CD4-positive, alpha-beta memory T cell (primary cell): Measurements from ENCODE around the gene DNAJB1. TPM values are rescaled to one million over a fixed set of nuclear protein-coding genes. Genes with fewer than 3 reads are reported as not detected.
A peak's percentile ranks its signal among the peaks of the same experiment; 100 is the strongest.
"Not testable (repeated sequence)": the region's sequence is repeated elsewhere in the genome, so short reads cannot be mapped to it uniquely, and the experiment has no call there.

ENCODE experiments used
- CTCF ChIA-PET: fragments of 350-600 bp; sonication (Branson Sonifier 250); formaldehyde crosslinking; loops from one replicate; lab custom pipeline; 2021; ENCODE audit warnings: inconsistent platforms; ENCODE audit not compliant: partially characterized antibody; lab: Charles Lee
- POLR2A ChIA-PET: fragments of 350-600 bp; sonication (Branson Sonifier 250); formaldehyde crosslinking; loops from one replicate; lab custom pipeline; 2021; ENCODE audit not compliant: partially characterized antibody; lab: Charles Lee
- DNase-seq, 5 donors: peaks; one replicate each; pipeline versions ENCODE4 v3.0.0 to v3.0.0-alpha.2; 2020 to 2022; ENCODE audit warnings: mixed read lengths in 1 of 5
- H3K27ac ChIP-seq: one replicate; pipeline ENCODE4 v1.7.0; 2013; ENCODE audit warnings: low read depth, low read length
- H3K27me3 ChIP-seq: 2 replicates; pipeline ENCODE4 v1.7.0; 2013; ENCODE audit warnings: mild to moderate bottlenecking, low read length, moderate library complexity; ENCODE audit not compliant: insufficient read depth
- H3K36me3 ChIP-seq: 2 replicates; pipeline ENCODE4 v1.7.0; 2013; ENCODE audit warnings: mild to moderate bottlenecking, low read length, moderate library complexity; ENCODE audit not compliant: insufficient read depth
- H3K4me1 ChIP-seq: 2 replicates; pipeline ENCODE4 v1.7.0; 2013; ENCODE audit warnings: mild to moderate bottlenecking, low read length, moderate library complexity; ENCODE audit not compliant: insufficient read depth
- H3K4me3 ChIP-seq, 2 donors: one replicate each; pipeline ENCODE4 v1.7.0; 2013; ENCODE audit warnings: low read length in 2 of 2, mild to moderate bottlenecking in 1 of 2
- H3K9me3 ChIP-seq, 2 donors: one replicate each; pipeline ENCODE4 v1.7.0; 2013; ENCODE audit warnings: low read length in 2 of 2, control low read depth in 1 of 2; ENCODE audit not compliant: control insufficient read depth in 1 of 2
- H3K27ac Mint-ChIP-seq, 7 donors: one replicate each; pipeline ENCODE4 v1.8.0; 2020 to 2021; ENCODE audit warnings: mixed read lengths in 7 of 7, mild to moderate bottlenecking in 6 of 7, inconsistent platforms in 3 of 7, moderate library complexity in 3 of 7
- H3K27me3 Mint-ChIP-seq, 2 donors: one replicate each; pipeline ENCODE4 v1.8.0; 2020 to 2021; ENCODE audit warnings: mixed read lengths in 2 of 2
- H3K36me3 Mint-ChIP-seq, 2 donors: one replicate each; pipeline ENCODE4 v1.8.0; 2020 to 2021; ENCODE audit warnings: mixed read lengths in 2 of 2, inconsistent platforms in 1 of 2, mild to moderate bottlenecking in 1 of 2
- H3K4me1 Mint-ChIP-seq, 4 donors: one replicate each; pipeline ENCODE4 v1.8.0; 2020 to 2021; ENCODE audit warnings: mixed read lengths in 4 of 4, mild to moderate bottlenecking in 1 of 4
- H3K4me3 Mint-ChIP-seq, 8 donors: one replicate each; pipeline ENCODE4 v1.8.0; 2020 to 2021; ENCODE audit warnings: mixed read lengths in 8 of 8, mild to moderate bottlenecking in 7 of 8, moderate library complexity in 6 of 8, inconsistent platforms in 3 of 8
- H3K9me3 Mint-ChIP-seq, 8 donors: one replicate each; pipeline ENCODE4 v1.8.0; 2020 to 2021; ENCODE audit warnings: mixed read lengths in 8 of 8, mild to moderate bottlenecking in 5 of 8, inconsistent platforms in 3 of 8, moderate library complexity in 1 of 8
- intact Hi-C: fragments of 100-400 bp; cut with micrococcal nuclease; formaldehyde crosslinking; loops from one replicate; pipeline ENCODE4 v1.15.1; 2023
- polyA plus RNA-seq, 2 donors: library from polyadenylated mRNA; unstranded; fragments of 300-500 nt; fragmentation: Illumina TruSeq; gene quantifications; one replicate each; pipeline ENCODE4 v1.2.3, GENCODE V29; 2021
- total RNA-seq, 2 experiments: library from RNA; stranded (reverse); gene quantifications; one replicate each; pipeline ENCODE4 v1.2.3, GENCODE V29; 2021

Gene DNAJB1
- total RNA-seq: 100 to 1,000 TPM; 122 to 138 TPM
- 100 to 1,000 TPM; 307 to 824 TPM for polyA plus RNA-seq

DNA sequence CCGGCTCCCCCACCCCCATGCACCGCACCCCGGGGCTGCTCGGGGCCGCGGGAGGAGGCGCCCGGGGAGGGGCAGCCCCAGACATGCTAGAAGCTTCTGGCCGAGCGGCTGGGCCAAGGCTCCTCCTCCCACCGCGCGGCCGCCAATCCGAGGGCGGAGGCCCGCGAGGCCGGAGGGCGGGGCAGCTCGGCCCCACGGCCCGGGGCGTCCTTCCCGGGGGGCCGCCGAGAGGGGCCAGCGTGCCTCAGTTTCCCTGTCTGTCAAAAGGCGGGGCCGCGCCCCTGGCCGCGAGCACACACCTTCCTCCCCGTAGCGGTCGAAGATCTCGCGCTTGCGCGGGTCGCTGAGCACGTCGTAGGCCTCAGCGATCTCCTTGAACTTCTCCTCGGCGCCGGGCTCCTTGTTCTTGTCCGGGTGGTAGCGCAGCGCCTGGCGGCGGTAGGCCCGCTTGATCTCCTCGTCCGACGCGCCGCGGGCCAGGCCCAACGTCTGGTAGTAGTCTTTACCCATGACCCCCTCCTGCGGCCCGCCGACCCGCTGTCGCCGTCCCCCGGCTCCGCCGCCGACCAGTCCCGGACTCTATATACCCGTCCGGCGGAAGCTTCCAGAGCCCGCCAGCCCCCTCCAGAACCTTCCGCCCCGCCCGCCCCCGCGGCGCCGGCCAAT is at the start of gene DNAJB1:
Gene DNAJB1, minus strand, starts transcription at position 558 of the 666 bp plus-strand sequence. Its CDS starts 48 bp downstream, at position 510.
- H3K4me1 Mint-ChIP-seq: peaks cover 46 to 81% (median 62%) of the 10 kb centered on the region in 4 donors
- ChIA-PET POLR2A (interaction anchor here (0.6 to 28.2 kb wide), 31 partner anchors 8 to 1725 kb away, joined by 3 to 1220 read pairs (median 4); partner anchors contain the start of genes ADGRE5, ASF1B, DDX39A and DNAJB1), CTCF (interaction anchor here (0.9 to 3.8 kb wide), 3 partner anchors 10 to 39 kb away, joined by 3 to 66 read pairs (median 3); no protein-coding TSS in a partner anchor)
- H3K27me3 Mint-ChIP-seq: no peaks in the 10 kb centered on the region
- H3K9me3 Mint-ChIP-seq: peaks cover 0 to 8% (median 0%) of the 10 kb centered on the region in 8 donors
- peak within 1 kb of the TSS; percentile 62 to 99 for H3K4me3 ChIP-seq
- no peaks in the 10 kb centered on the region for H3K9me3 ChIP-seq
- peaks cover 34% of the 10 kb centered on the region for H3K36me3 ChIP-seq
- peak within 1 kb of the TSS; percentile 94 for H3K27ac ChIP-seq
- H3K4me3 Mint-ChIP-seq: peak within 1 kb of the TSS; percentile 92 to 99 (median 96)
- peak in 3 of 5 donors; percentile 69 to 73 (median 73) for DNase-seq
- H3K27ac Mint-ChIP-seq: peak within 1 kb of the TSS; percentile 95 to 99 (median 99)
- H3K36me3 Mint-ChIP-seq: peaks cover 30 to 50% of the 10 kb centered on the region in 2 donors
- peaks cover 69% of the 10 kb centered on the region for H3K4me1 ChIP-seq
- H3K27me3 ChIP-seq: no peaks in the 10 kb centered on the region
- intact Hi-C loops: loop anchor here (1.0 to 5.0 kb wide), 5 partner anchors 11 to 169 kb away; partner anchors contain the start of genes ADGRE5 and TECR

DNA sequence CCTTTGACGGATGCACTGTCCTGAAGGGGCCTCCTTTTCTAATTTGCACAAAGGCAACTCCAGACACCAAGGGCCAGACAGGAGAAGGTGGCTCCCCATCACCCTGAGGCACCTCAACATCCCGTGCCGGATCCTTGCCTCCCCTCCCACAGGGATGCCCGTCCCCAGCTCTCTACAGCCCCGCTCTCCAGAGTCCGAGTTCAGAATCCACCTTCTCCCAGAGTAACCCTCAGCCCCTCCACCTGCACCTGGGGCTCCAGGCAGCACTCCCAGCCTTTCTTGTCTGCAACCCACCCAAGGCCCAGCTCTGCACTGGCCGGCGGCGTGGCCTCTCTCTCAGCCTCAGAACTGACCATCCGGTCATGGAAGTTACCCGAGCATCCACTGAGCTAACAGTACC is 48.9 kb upstream of the DNAJB1 start:
- CTCF ChIA-PET: no interaction called here
- no peaks in the 10 kb centered on the region for H3K27me3 ChIP-seq
- no peaks in the 10 kb centered on the region for H3K27me3 Mint-ChIP-seq
- peak overlapping the region in 1 of 7 donors; percentile 65 for H3K27ac Mint-ChIP-seq
- intact Hi-C loops: no loop called here
- H3K4me3 ChIP-seq: no peak overlapping the region
- no peak overlapping the region for H3K4me3 Mint-ChIP-seq
- no peaks in the 10 kb centered on the region for H3K9me3 ChIP-seq
- POLR2A ChIA-PET: interaction anchor here (0.8 to 0.9 kb wide), 2 partner anchors 35 to 49 kb away, joined by 3 to 4 read pairs; partner anchors contain the start of gene DNAJB1
- no peak for DNase-seq
- H3K4me1 Mint-ChIP-seq: peaks cover 12 to 49% (median 36%) of the 10 kb centered on the region in 4 donors
- H3K27ac ChIP-seq: no peak overlapping the region
- H3K4me1 ChIP-seq: peaks cover 21% of the 10 kb centered on the region
- H3K9me3 Mint-ChIP-seq: no peaks in the 10 kb centered on the region
- H3K36me3 ChIP-seq: peaks cover 14% of the 10 kb centered on the region
- H3K36me3 Mint-ChIP-seq: peaks cover 6 to 39% of the 10 kb centered on the region in 2 donors

GRCh38 chr19:14566712-14567077 is 48.5 kb upstream of the DNAJB1 start:
- DNase-seq: no peak
- Histone ChIP-seq H3K4me3 (no peak overlapping the region), H3K4me1 (peaks cover 20% of the 10 kb centered on the region), H3K36me3 (peaks cover 14% of the 10 kb centered on the region), H3K27me3 (no peaks in the 10 kb centered on the region), H3K27ac (no peak overlapping the region), H3K9me3 (no peaks in the 10 kb centered on the region)
- no peak overlapping the region for H3K27ac Mint-ChIP-seq
- ChIA-PET CTCF (no interaction called here), POLR2A (no interaction called here)
- H3K4me1 Mint-ChIP-seq: peaks cover 13 to 45% (median 34%) of the 10 kb centered on the region in 4 donors
- no peaks in the 10 kb centered on the region for H3K9me3 Mint-ChIP-seq
- peaks cover 6 to 36% of the 10 kb centered on the region in 2 donors for H3K36me3 Mint-ChIP-seq
- H3K27me3 Mint-ChIP-seq: no peaks in the 10 kb centered on the region
- intact Hi-C loops: no loop called here
- no peak overlapping the region for H3K4me3 Mint-ChIP-seq

DNA sequence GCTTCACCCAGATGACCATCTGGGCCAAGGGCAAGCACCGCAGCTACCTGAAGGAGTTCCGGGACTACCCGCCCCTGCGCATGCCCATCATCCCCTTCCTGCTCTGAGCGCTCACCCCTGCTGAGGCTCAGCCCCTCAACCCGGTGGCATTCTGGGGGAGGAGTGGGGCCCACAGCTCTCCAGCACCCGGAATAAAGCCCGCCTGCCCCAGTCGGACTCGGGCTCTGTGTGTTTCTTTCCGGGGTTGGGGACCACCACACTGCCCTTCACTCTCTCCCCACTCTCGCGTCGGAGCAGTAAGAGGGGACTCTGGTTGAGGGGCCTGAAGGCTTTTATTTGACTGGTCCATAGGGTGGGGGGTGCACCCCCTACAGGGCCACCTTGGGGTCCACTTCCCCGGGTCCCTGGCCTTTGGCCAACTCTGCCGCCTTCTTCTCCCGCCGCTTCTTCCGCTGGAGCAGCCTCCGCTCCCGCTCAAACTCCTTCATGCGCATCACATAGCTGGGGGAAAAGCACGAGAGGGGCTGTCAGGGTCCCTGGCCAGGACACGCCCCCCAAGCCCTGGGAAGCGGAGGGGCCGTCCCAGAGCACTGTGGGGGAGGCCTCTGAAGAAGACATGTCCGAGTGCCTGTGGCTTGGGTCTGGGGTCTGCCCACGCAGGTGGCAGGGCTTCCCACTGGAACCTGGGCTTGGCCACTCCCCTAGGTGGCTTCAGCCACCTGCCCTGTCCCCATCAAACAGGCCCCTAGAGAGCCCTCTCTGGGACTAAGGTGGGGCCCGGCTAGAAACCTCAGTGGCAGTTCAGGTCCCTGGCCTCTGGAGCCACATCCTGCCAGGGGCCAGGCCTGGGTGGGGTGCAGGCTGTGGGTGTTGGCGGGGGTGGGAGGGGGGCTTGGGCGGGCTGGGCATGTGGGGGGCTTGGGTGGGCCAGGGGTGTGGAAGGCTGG is 47.8 kb upstream of the DNAJB1 start:
- CTCF ChIA-PET: no interaction called here
- H3K9me3 Mint-ChIP-seq: no peaks in the 10 kb centered on the region
- H3K9me3 ChIP-seq: no peaks in the 10 kb centered on the region
- H3K36me3 Mint-ChIP-seq: peaks cover 6 to 34% of the 10 kb centered on the region in 2 donors
- no peak for DNase-seq
- H3K4me3 Mint-ChIP-seq: peak overlapping the region in 1 of 8 donors; percentile 23
- H3K27me3 ChIP-seq: no peaks in the 10 kb centered on the region
- no peak overlapping the region for H3K27ac ChIP-seq
- no peak overlapping the region for H3K4me3 ChIP-seq
- no peaks in the 10 kb centered on the region for H3K27me3 Mint-ChIP-seq
- POLR2A ChIA-PET: interaction anchor here (1.1 kb wide), 1 partner anchor 12 kb away, joined by 3 read pairs; no protein-coding TSS in a partner anchor
- intact Hi-C loops: no loop called here
- H3K4me1 ChIP-seq: peaks cover 15% of the 10 kb centered on the region
- H3K4me1 Mint-ChIP-seq: peaks cover 12 to 39% (median 28%) of the 10 kb centered on the region in 4 donors
- H3K36me3 ChIP-seq: peaks cover 14% of the 10 kb centered on the region
- peak overlapping the region in 1 of 7 donors; percentile 15 for H3K27ac Mint-ChIP-seq

- H3K4me1 ChIP-seq: peaks cover 7% of the 10 kb centered on the region
- no peak overlapping the region for H3K27ac ChIP-seq
- H3K9me3 ChIP-seq: no peaks in the 10 kb centered on the region
- intact Hi-C loops: no loop called here
- no peaks in the 10 kb centered on the region for H3K27me3 ChIP-seq
- no peak overlapping the region for H3K4me3 ChIP-seq
- H3K36me3 ChIP-seq: peaks cover 14% of the 10 kb centered on the region
- Mint-ChIP-seq H3K4me3 (no peak overlapping the region), H3K36me3 (peaks cover 6 to 32% of the 10 kb centered on the region in 2 donors), H3K27me3 (no peaks in the 10 kb centered on the region), H3K9me3 (no peaks in the 10 kb centered on the region), H3K27ac (no peak overlapping the region), H3K4me1 (peaks cover 12 to 35% (median 23%) of the 10 kb centered on the region in 4 donors)
- POLR2A ChIA-PET: interaction anchor here (1.1 kb wide), 1 partner anchor 11 kb away, joined by 3 read pairs; no protein-coding TSS in a partner anchor
- no peak for DNase-seq
- CTCF ChIA-PET: no interaction called here
Measured at GRCh38 chr19:14565298-14565679, 47.1 kb upstream of the DNAJB1 start.

GRCh38 chr19:14564652-14565297 is 46.6 kb upstream of the DNAJB1 start:
- peaks cover 12 to 35% (median 23%) of the 10 kb centered on the region in 4 donors for H3K4me1 Mint-ChIP-seq
- H3K4me1 ChIP-seq, H3K27me3 ChIP-seq, intact Hi-C loops, H3K27ac Mint-ChIP-seq, H3K27ac ChIP-seq, H3K4me3 Mint-ChIP-seq, CTCF ChIA-PET, H3K27me3 Mint-ChIP-seq, DNase-seq, H3K4me3 ChIP-seq, H3K9me3 ChIP-seq, H3K9me3 Mint-ChIP-seq: not testable (repeated sequence)
- POLR2A ChIA-PET: interaction anchor here (1.1 kb wide), 1 partner anchor 11 kb away, joined by 3 read pairs; no protein-coding TSS in a partner anchor
- H3K36me3 Mint-ChIP-seq: peaks cover 6 to 32% of the 10 kb centered on the region in 2 donors
- peaks cover 14% of the 10 kb centered on the region for H3K36me3 ChIP-seq
